ENCODE measurements around the gene NEK1.
"Not testable (repeated sequence)": the region's sequence is repeated elsewhere in the genome, so short reads cannot be mapped to it uniquely, and the experiment has no call there.

Gene NEK1

GRCh38 chr4:169565606-169566005 is 46.8 kb downstream of the NEK1 start:
- no peak for TF ChIP-seq CTCF (IDR thresholded peaks at IDR 0.05; ENCODE audit: low read depth, low read length)
- DNase-seq = no peak
- Histone ChIP-seq H3K27me3 (no peaks in the 10 kb centered on the region), H3K36me3 (peaks cover 4% of the 10 kb centered on the region; the same call in 1 of the 2 replicates), H3K9me3 (no peaks in the 10 kb centered on the region), H3K4me1 (peaks cover 12% of the 10 kb centered on the region), H3K4me3 (ENCODE audit: low read depth, low read length) (no peak overlapping the region)

- H3K27me3 ChIP-seq = no peaks in the 10 kb centered on the region
- H3K36me3 ChIP-seq = peaks cover 35% of the 10 kb centered on the region
- TF ChIP-seq CTCF (IDR thresholded peaks at IDR 0.05; ENCODE audit: low read depth, low read length) = no peak
- no peaks in the 10 kb centered on the region for H3K9me3 ChIP-seq
- no peak overlapping the region for H3K4me3 ChIP-seq (ENCODE audit: low read depth, low read length)
- H3K4me1 ChIP-seq = no peaks in the 10 kb centered on the region; the same call in 1 of the 2 replicates
- DNase-seq = no peak
These were observed 55.2 kb downstream of the NEK1 start for GRCh38 chr4:169557061-169557636.

GRCh38 chr4:169546548-169546947 is 65.8 kb downstream of the NEK1 start:
- peaks cover 42% of the 10 kb centered on the region for H3K36me3 ChIP-seq
- H3K4me1 ChIP-seq; H3K4me3 ChIP-seq (ENCODE audit: low read depth, low read length); H3K27me3 ChIP-seq; DNase-seq; H3K9me3 ChIP-seq: not testable (repeated sequence)

GRCh38 chr4:169540774-169541173 is 71.6 kb downstream of the NEK1 start:
- H3K27me3 ChIP-seq = no peaks in the 10 kb centered on the region
- DNase-seq = no peak
- no peak overlapping the region for H3K4me3 ChIP-seq (ENCODE audit: low read depth, low read length)
- no peaks in the 10 kb centered on the region for H3K9me3 ChIP-seq
- H3K36me3 ChIP-seq = peaks cover 4% of the 10 kb centered on the region
- no peak for TF ChIP-seq CTCF (IDR thresholded peaks at IDR 0.05; ENCODE audit: low read depth, low read length)
- H3K4me1 ChIP-seq = no peaks in the 10 kb centered on the region

GRCh38 chr4:169530048-169530447 is 82.3 kb downstream of the NEK1 start:
- H3K9me3 ChIP-seq = no peaks in the 10 kb centered on the region
- no peak for DNase-seq
- TF ChIP-seq CTCF (IDR thresholded peaks at IDR 0.05; ENCODE audit: low read depth, low read length) = no peak
- H3K4me3 ChIP-seq (ENCODE audit: low read depth, low read length) = no peak overlapping the region
- H3K4me1 ChIP-seq = no peaks in the 10 kb centered on the region
- peaks cover 19% of the 10 kb centered on the region for H3K36me3 ChIP-seq
- no peaks in the 10 kb centered on the region for H3K27me3 ChIP-seq

- Histone ChIP-seq H3K27me3 (no peaks in the 10 kb centered on the region), H3K36me3 (peaks cover 20% of the 10 kb centered on the region), H3K9me3 (no peaks in the 10 kb centered on the region), H3K4me3 (ENCODE audit: low read depth, low read length) (no peak overlapping the region), H3K4me1 (no peaks in the 10 kb centered on the region)
- no peak for TF ChIP-seq CTCF (IDR thresholded peaks at IDR 0.05; ENCODE audit: low read depth, low read length)
- no peak for DNase-seq
These were observed 88.6 kb downstream of the NEK1 start for GRCh38 chr4:169523796-169524195.

GRCh38 chr4:169510617-169511016 is 101.8 kb downstream of the NEK1 start:
- no peaks in the 10 kb centered on the region for H3K9me3 ChIP-seq
- TF ChIP-seq CTCF (IDR thresholded peaks at IDR 0.05; ENCODE audit: low read depth, low read length) = no peak
- H3K27me3 ChIP-seq = no peaks in the 10 kb centered on the region
- H3K4me3 ChIP-seq (ENCODE audit: low read depth, low read length) = no peak overlapping the region
- peaks cover 7% of the 10 kb centered on the region for H3K4me1 ChIP-seq
- no peak for DNase-seq
- peaks cover 12% of the 10 kb centered on the region for H3K36me3 ChIP-seq

Measured in BE2C (cell line).